OCI-LY3 (cell line): ENCODE measurements around the gene ME3.

ENCODE experiments used
- CTCF ChIP-seq: fragments of 200-600, 300-600 bp; sonication (generic); IDR thresholded peaks from 2 replicates; pipeline ENCODE4 v1.5.1; 2014; ENCODE audit warnings: antibody characterized with exemption, low read length, low read depth
- EZH2phosphoT487 ChIP-seq: fragments of 200-600 bp; shearing (Covaris generic); IDR thresholded peaks from 2 replicates; pipeline ENCODE4 v1.6.1; 2018; ENCODE audit warnings: antibody characterized with exemption, mixed run types, low read depth

- no peak for TF ChIP-seq CTCF
- TF ChIP-seq EZH2phosphoT487 = no peak
Measured at GRCh38 chr11:86672007-86672621, at the start of gene ME3.
